SHP77 treated with DMSO at 0.1 percent for 48 hours (cell line): ENCODE measurements around the gene ETS1.

Experiments used
- DNase-seq: peaks from one replicate; lab custom pipeline; 2025; lab: John Stamatoyannopoulos, UW

The ETS1 gene

GRCh38 chr11:128567130-128567529, 20.2 kb downstream of the ETS1 start:
- DNase-seq = no peak

- no peak for DNase-seq
These were observed 21.5 kb downstream of the ETS1 start for GRCh38 chr11:128565881-128566280.

GRCh38 chr11:128564642-128565245, 22.6 kb downstream of the ETS1 start:
- no peak for DNase-seq

DNA sequence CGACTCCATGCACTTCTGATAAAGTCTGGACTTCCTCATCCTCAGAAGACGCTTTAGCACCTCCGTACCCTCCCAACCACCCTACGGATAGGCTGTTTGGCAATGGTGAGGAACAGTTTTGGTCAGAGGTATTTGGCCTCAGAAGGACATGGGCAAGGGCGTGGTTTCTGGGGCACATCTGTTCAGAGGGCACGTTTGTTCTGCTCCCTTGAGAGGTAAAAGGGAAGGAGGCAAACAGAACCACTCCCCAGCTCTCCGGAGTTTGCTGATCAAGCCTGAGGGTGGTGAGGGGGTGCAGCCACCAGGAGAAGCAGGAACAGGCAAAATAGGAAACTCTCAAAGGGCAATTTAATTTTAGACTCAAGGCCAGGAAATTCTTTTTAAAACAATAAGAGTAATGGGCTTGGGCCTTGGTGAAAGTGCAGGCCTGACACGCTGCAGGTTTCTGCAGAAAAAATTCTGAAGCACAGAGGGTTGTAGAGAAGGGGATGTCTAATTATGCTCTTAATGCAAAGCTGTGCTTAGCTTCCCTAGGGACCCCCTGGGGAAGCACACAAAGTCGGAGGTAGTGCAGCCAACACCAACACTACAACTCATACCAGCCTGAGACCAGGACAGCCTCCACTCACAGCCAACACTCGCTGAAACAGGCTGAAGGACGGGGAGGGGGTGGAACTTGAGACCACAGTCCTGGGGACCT, 23.3 kb downstream of the ETS1 start:
- DNase-seq = no peak

GRCh38 chr11:128563308-128563707, 24.1 kb downstream of the ETS1 start:
- no peak for DNase-seq

- no peak for DNase-seq
These were observed 27.8 kb downstream of the ETS1 start for GRCh38 chr11:128559496-128560103.

DNA sequence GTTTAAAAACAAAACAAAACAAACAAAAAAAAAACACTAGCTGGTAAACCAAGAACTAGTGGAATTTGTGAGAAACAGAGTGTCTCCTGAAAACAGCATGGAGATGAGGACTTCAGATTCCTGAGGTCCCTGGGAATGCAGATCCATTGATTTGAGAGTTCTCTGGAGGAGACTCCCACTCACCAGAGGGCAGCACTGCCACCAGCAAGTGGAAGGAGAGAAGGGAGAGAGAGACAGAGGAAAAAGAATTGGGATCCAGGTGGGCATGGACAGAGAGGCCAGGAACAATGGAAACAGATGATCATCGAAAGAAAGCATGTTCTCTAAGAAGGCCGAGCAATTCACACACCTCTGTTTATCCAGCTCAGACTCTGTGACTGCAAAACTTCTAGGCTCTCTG, 31.8 kb downstream of the ETS1 start:
- no peak for DNase-seq

GRCh38 chr11:128553662-128554362, 33.5 kb downstream of the ETS1 start:
- no peak for DNase-seq

GRCh38 chr11:128552783-128553661, 34.3 kb downstream of the ETS1 start:
- DNase-seq = no peak

DNA sequence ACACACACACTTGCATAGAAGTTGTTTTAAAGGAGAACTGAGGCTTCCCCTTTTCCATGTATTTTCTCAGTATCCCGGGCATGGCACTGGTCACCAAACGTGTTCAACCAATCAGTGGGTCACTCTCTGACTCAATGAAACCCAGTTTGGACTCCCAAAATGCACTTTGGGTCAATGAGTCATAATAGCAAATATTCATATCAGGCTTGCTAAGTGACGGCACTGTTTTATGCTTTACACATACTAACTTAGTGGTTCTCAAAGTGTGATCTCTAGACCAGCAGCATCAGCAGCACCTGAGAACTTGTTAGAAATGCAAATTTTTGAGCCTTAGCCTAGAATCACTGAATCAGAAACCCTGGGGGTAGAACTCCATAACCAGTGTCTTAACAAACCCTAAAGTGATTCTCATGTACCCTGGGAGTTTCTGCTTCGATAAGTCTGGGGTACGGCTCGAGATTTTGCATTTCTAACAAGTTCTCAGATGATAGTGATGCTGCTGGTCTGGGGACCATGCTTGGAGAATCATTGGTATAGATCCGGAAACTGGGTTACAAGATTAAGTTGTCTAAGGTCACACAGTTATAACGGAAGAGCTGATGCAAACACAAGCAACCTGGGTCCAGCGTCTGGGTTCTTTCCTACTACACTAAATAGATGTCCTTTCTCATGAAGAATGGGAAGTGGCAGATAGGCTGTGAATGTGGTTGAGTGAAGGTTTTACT, 35.6 kb downstream of the ETS1 start:
- no peak for DNase-seq

DNA sequence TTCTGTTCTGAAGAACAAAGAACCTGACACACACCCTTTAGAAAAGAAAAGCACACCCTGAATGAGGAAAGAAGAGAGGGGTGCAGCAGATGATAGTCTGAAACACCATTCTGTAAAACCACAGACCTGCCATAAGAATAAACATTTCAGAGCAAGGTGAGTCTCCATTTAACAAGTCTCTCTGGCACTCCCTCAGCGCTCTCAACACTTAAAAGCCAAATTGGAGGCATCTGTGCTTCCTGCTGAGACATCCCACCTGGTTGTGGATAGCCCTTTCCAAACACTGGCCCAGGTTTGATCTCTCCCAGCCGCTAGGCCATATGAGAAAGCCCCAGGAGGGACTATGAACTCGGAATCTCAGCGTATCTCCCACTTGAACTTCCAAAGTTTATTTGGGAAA, 36.3 kb downstream of the ETS1 start:
- DNase-seq = no peak

- DNase-seq = no peak
These were observed 37.0 kb downstream of the ETS1 start for GRCh38 chr11:128550261-128550821.

DNA sequence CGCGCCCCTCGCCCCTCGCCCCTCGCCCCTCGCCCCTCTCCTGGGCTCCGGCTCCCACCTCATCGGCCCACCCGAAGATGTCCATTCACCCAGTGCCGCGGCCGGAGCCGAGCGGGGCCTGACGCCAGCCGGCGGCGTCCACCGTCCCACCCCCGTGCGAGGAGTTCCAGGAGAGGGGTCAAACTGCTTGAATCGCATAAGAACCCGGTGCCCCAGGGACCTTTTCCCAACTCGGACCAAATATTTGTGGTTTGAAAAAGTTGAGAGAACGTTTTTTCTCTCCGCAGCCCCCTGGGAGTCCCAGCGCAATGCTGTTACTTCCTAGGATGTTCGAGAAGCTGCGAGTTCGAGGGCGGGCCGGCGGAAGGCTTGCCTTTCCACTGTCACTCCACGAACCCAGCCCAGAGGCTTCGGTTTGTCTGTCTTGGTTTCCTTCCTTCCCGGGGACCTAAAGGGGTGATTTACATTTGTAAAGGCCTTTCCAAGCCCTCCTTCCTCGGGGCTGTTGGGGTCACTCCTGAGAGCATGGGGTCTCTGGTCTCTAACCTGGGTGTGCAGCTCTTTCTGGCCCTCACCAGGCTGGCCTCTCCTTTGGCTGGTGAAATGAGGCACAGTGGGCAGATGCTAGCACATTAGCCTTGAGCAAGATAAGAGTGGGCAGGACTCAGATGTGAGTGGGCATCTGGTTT, 38.0 kb downstream of the ETS1 start:
- DNase-seq = no peak

DNA sequence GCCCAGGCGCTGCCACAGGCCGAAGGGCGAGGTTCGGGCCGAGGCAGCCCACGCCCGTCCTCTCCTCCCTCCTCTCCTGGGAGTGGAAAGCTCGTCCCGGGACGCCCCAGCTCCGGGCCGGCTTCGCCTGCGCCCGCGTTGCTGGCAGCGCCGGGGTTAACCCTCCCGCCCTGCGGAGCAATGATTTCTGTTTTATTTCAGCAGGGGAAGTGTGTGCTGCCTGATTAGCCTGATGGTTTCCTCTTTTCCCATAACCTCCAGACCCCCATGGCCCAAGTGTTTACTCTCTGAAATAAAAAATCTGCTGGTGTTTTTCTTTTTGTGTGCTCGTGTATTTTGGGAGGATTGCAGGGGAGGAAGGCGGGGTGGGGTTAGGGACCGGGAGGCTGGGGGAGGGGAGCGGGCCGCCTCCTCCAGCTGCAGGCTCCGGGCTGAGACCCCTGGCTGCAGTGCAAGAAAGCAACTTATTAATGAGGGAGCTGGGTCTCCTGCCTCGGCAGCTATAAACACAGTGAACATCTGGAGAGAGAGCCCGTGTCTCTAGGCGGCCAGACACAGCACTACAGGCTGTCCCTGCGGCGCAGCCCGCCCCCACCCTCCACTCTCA, 38.6 kb downstream of the ETS1 start:
- no peak for DNase-seq

- DNase-seq = no peak
These were observed 39.3 kb downstream of the ETS1 start for GRCh38 chr11:128547946-128548648.

GRCh38 chr11:128546916-128547315, 40.4 kb downstream of the ETS1 start:
- DNase-seq = no peak

GRCh38 chr11:128544471-128545051, 42.8 kb downstream of the ETS1 start:
- no peak for DNase-seq

DNA sequence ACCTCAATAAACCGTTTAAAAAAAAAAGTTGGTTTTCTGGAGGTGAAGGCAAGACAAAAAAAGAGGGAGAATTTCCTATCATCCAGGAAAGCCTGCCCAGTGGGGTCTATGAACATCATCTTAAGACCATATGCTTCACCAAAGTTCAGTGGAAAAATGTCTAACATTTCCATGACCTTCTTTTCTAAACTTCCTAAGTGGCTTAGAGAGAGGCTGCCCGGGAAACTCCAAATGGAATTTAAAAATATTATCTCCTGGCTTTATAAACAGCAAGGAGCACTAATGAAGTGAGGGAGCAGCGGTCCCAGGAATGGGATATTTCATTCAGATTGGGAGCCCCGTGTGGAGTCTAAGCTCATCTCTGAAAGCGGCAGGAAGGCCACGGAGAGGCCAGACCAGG, 46.9 kb downstream of the ETS1 start:
- DNase-seq = no peak

- no peak for DNase-seq
These were observed 50.9 kb downstream of the ETS1 start for GRCh38 chr11:128536506-128536905.
